Measurements from ENCODE around the gene SPOCK3.
"Not testable (repeated sequence)": the region's sequence is repeated elsewhere in the genome, so short reads cannot be mapped to it uniquely, and the experiment has no call there.

The SPOCK3 gene

DNA sequence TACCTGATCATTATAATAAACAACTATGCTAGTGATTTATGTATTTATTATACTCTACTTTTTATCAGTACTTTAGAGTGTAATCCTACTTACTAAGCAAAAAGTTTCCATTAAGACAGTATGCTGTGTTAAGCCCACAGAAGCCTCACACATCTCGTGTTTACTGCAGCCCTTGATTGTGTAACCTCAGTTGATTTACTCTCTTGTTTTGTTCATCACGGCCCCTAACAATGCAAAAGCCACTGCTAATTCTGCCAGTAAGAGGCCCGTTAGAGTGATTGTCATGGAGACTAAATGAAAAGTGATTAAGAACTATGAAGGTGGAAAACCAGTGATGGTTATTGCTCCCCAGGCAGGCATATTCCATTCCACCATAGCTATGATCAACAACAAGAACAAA is 436.2 kb downstream of the SPOCK3 start:
- no peak for DNase-seq

DNA sequence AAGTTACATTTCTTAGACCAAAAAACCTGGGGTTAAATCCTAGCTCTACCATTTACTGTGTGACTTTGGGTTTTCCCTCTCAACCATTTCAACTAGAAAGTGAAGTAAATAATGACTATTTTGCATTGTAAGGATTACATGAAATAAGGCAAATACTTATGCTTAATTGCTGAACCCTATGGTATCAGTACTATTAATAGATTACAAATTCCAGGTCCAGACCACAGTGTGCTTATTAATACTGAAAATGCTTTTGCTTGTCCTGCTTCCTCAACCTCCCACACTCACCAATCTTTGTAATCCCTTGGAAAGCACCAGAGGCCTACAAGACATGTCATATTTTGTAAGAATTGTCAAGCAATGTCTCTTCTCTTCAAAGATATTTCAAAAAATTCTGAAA is 456.5 kb downstream of the SPOCK3 start:
- DNase-seq = no peak

DNA sequence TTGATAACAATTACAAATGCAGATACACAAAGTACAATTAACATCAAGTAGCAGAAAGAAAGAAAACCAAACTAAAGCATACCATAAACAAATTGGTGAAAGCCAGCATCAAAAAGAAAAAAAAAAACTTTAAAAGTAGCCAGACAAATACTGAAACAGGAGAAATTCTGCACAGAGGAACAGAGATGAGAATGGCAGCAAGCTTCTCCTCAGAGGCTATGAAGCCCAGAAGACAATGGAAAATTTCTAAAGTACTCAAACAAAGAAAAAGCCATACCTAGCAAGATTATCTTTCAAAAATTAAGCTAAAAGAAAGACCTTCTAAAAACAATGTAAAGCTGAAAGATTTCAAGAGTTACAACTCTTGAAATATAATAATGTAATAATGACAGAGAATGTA is 471.3 kb downstream of the SPOCK3 start:
- no peak for DNase-seq

DNA sequence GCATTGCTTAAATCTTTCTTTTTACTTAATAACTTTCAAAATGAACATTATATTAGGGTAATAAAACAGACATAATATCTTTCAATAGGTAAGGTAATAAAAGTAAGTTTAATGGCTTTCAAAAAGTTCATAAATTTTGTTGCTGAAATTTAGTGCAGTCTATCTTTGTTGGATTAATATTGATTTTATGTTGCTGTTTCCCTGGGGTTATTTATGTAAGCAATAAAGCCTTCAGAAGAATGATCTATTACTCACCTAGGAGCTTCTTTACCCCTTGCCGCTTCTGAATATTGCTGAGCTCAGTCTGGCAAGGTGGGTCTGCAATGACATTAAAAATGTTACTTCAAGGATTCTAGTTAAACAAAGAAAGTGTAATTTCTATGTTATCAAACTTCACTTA is 492.6 kb downstream of the SPOCK3 start:
- DNase-seq = no peak

DNA sequence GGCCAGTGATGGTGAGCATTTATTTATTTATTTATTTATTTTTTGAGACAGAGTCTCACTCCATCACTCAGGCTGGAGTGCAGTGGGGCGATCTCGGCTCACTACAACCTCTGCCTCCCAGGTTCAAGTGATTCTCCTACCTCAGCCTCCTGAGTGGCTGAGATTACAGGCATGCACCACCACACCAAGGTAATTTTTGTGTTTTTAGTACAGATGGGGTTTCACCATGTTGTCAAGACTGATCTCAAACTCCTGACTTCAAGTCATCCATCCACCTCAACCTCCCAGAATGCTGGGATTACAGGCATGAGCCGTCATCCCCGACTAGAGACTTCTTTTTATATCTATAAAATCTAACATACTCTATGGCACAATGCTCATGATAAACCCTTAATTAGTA is 495.1 kb downstream of the SPOCK3 start:
- not testable (repeated sequence) for DNase-seq

DNA sequence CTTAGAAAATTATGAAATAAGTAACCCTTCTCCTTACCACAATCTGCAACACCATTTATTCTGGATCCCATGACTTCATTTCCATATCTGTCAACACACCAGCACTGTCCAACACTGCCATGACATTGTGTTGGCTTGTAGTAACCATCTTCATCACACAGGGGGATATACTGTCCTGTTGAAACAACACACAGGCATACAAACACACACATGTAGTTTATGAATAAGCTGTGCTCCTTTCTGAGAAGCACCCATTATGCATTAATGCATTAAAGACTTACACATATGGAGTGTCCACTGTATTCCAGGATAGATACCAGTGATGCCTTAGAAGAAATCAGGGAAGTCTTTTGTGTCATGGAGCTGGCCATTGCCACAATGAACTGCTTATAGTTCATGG is 496.9 kb downstream of the SPOCK3 start:
- no peak for DNase-seq

DNA sequence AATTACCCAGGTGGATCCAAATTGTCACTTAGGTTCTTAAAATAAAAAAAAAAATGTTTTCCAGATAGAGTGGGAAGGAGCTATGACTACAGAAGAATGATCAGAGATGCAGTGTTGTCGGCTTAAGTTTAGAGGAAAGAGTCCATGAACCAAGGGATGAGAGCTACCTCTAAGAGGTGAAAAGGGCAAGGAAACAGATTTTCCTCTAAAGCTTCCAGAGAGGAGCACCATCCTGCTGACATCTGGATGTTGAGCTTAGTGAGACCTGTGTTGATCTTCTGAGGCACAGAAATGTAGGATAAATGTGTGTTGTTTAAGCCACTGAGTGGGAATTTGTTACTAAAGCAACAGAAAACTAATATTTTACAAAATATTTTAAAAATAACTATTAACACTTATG is 498.7 kb downstream of the SPOCK3 start:
- DNase-seq = no peak

DNA sequence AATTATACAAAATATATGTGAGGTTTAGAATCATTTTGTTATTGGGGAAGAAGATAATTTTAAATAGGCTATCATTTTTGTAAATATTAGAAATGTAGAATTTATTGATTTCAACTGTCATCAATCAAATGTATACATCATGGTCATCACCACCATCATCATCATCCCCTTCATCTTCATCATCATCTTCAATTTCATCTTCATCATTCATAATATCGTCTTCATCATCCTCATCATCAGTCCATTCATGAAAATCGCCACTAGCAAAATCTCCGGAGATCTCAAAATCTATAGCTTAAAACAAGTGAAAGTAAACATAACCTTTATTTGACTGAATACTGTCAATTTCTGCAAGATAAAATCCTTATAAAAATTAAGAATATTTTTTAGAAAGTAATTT is 499.5 kb downstream of the SPOCK3 start:
- no peak for DNase-seq

DNA sequence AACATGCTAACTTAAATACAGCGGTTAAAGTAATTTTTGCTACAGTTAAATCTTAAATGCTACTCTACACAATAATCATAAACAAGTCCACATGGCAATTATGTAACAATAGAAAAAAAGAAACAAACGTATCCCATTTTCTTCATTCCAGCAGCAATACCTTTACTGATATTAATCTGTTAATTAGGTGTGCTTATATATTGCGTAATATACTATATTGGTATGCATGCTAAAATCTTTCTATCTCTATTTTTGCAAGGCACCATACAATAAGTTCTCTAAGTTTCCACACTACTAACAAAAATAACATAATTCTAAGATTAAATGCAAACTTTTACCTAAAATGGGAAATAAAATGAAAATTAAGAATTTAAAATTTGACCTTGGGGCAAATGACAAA is 500.6 kb downstream of the SPOCK3 start:
- DNase-seq = no peak

DNA sequence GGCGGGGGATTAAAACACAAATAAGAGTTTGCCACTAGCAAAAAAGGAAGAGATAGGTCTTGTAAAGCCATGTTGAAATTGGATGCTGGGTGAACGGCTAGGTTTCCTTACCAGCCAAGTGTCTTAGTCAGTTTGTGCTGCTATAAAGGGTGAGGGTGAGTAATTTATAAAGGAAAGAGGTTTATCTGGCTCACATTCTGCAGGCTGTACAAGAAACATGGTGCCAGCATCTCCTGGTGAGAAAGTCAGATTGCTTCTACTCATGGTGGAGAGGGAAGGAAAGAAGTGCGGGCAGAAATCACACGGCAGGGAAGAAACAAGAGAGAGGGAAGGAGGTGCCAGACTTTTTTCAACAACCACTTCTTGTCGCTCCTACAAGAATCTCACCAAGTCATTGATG is 507.5 kb downstream of the SPOCK3 start:
- DNase-seq = no peak

DNA sequence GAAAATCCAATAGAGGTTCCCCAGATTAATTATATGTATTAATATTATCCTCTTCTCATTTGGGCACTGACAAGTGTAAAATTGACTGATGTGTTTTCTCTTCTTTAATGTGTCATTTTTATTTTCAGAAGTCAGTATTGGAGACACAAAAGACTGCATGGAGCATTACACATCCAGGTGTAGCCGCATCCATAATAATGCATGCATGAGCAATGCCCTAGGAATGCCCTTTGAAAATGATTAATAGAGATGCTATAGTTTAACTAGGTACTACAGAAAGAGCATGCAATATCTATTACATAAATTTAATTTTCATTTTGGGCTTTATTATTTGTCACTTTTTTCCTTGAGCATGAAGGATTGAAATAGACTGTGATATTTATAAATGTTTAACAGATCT is 509.9 kb downstream of the SPOCK3 start:
- no peak for DNase-seq

DNA sequence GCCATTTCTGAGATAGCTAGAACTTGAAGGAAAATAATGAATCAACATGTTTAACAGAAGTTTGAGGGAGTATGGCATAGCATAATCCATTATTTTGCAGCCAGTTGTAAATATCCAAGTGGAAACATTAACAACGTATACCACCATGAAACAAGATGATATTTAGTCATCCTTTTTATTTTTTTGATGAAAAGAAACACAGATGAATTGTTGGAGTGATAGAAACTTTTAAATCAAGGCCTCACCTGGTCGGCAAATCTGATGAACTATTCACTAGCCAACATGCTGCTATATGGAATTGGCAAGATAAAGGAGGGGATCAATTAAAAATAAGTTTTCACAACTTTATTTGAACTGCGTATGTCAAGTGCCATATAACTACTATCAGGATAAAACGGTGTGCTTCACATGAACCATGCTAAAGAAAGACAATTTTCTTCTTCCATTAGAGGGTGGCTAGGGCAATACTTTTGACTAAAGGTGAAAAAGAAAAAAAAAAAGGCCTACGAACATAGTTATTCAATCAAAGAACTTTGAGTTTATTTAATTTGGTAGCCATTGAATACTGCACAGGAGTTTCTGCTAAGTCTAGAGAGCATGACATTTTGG is 510.7 kb downstream of the SPOCK3 start:
- no peak for DNase-seq

DNA sequence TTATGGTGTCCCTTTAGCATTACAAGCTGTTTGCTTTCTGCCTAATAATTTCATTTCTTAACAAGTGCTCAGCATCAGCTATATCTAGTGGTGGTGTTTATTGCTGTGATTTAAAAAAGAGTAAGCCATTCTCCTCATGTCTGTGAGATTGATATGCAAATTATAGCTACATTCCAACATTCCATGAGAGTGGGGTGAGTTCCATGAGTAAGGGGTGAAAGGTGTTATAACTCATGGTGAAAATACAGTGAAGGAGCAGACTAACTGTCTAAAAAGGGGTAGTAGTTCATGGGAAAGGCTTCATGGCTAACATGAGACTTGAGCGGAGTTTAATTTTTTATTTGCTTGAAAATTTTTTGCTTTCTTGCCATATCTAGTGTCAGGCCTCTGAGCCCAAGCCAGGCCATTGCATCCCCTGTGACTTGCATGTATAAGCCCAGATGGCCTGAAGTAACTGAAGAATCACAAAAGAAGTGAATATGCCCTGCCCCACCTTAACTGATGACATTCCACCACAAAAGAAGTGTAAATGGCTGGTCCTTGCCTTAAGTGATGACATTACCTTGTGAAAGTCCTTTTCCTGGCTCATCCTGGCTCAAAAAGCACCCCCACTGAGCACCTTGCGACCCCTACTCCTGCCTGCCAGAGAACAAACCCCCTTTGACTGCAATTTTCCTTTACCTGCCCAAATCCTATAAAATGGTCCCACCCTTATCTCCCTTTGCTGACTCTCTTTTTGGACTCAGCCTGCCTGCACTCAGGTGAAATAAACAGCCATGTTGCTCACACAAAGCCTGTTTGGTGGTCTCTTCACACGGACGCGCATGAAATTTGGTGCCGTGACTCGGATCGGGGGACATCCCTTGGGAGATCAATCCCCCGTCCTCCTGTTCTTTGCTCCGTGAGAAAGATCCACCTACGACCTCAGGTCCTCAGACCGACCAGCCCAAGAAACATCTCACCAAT is 518.3 kb downstream of the SPOCK3 start:
- DNase-seq = not testable (repeated sequence)

DNA sequence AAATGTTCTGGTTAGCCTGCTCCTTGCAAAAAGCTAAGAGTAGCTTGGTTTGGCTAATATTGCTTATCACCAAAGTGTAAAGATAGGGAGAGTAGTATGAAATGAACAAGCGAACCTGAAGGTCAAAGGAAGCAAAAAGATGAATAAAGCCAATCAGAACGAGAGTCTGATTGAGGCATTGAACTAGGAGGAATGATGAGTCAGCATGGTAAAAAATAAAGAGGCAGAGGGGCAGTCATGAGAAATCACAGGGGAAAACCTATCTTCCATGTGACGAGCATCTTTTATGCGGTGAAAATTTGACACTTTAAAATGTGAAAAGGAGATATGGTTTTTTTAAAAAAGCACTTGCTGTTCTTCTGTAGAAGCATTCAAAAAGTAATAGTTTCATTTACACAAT is 533.7 kb downstream of the SPOCK3 start:
- no peak for DNase-seq

DNA sequence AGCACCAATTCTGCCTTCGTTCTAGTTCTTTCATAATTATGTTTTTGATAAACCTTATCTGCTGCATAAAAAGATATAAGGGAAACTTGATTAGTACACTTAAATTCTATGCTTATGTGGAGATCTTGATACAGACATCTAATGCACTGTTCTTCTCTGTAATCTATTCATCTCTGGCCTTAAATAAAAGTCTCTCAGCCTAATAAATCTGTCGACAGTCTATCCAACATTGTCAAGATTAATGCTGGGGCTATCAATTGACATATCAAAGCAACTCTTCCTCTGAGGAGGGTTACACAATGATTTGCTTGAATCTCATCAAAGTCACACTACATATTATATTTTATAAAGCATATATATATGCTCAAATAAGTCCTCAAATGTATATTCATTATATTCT is 545.5 kb downstream of the SPOCK3 start:
- no peak for DNase-seq

DNA sequence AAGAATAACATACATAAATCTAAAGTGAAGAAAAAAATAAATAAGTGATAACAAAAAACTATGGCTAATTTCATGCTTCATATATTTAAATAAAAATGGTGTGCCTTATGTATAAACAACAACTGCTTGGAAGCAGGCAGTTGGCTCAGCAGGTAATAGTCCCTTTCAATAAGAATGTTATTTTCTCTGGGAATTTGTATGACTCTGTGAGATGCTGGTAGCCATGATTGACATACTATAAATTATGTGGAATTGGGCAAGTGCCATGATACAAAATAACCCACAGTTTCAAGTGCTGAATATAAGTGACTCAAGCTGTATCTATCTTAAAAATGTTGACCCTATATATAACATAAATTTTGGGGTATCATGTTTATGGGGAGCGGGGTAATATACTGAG is 546.5 kb downstream of the SPOCK3 start:
- DNase-seq = no peak

Measured in activated CD8-positive, alpha-beta memory T cell treated with anti-CD3 and anti-CD28 coated beads for 24 hours (primary cell).